Mucosa of rectum (tissue), 2 donors: ENCODE results near the gene ABHD17C.

Source experiments
- H3K27ac ChIP-seq, 2 donors: one replicate each; pipeline ENCODE4 v1.7.0; 2013; ENCODE audit warnings: inconsistent platforms in 2 of 2, low read depth in 2 of 2, low read length in 2 of 2
- H3K27me3 ChIP-seq, 2 donors: one replicate each; pipeline ENCODE4 v1.7.0; 2013; ENCODE audit warnings: low read length in 2 of 2; ENCODE audit not compliant: control insufficient read depth in 2 of 2, insufficient read depth in 2 of 2
- H3K36me3 ChIP-seq, 2 donors: one replicate each; pipeline ENCODE4 v1.7.0; 2013; ENCODE audit warnings: low read length in 2 of 2; ENCODE audit not compliant: control insufficient read depth in 2 of 2, insufficient read depth in 2 of 2
- H3K4me1 ChIP-seq, 2 donors: one replicate each; pipeline ENCODE4 v1.7.0; 2013; ENCODE audit warnings: low read length in 2 of 2, mild to moderate bottlenecking in 1 of 2; ENCODE audit not compliant: control insufficient read depth in 2 of 2, insufficient read depth in 2 of 2
- H3K4me3 ChIP-seq, 2 donors: one replicate each; pipeline ENCODE4 v1.7.0; 2013; ENCODE audit warnings: low read length in 2 of 2
- H3K9ac ChIP-seq, 2 donors: one replicate each; pipeline ENCODE4 v1.7.0; 2013; ENCODE audit warnings: low read length in 2 of 2, low read depth in 1 of 2, mild to moderate bottlenecking in 1 of 2
- H3K9me3 ChIP-seq, 2 donors: one replicate each; pipeline ENCODE4 v1.7.0; 2013; ENCODE audit warnings: low read length in 2 of 2; ENCODE audit not compliant: control insufficient read depth in 2 of 2
- donor health status: healthy.
- donor health status: Normal muscosa, but diverticular disease.

Gene ABHD17C

DNA sequence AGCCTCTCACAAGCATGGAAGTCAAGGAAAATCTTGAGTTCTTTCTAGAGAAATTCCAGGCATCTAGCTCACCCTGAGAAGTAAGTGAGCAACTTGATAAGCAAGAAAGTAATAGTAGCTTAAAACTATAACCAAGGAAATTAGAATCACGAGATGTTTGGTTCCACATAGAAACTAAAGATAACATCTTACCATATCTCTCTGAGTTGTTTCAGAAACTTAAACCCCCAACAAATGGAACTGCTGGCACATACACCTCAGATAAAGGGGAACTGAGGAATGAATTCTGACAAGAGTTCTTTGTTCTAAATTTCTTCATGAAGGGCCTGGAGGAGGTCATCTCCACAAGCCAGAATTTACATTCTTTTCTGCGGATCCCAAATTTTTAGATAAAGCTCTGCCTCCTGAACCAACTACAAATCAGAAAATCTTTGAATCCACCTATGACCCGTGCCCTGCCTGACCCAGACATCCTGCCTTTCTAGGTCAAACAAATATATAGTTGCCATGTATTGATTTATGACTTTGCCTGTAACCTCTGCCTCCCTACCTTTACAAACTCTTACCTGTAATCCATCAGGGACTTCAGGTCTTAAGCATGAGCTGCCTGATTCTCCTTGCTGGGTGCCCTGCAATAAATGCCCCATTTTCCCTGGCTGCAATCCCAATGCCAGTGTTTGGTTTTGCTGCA is 26.4 kb upstream of the ABHD17C start:
- Histone ChIP-seq H3K4me3 (no peak overlapping the region), H3K9ac (no peak overlapping the region), H3K27me3 (no peaks in the 10 kb centered on the region), H3K36me3 (no peaks in the 10 kb centered on the region), H3K9me3 (no peaks in the 10 kb centered on the region), H3K27ac (no peak overlapping the region), H3K4me1 (no peaks in the 10 kb centered on the region)

DNA sequence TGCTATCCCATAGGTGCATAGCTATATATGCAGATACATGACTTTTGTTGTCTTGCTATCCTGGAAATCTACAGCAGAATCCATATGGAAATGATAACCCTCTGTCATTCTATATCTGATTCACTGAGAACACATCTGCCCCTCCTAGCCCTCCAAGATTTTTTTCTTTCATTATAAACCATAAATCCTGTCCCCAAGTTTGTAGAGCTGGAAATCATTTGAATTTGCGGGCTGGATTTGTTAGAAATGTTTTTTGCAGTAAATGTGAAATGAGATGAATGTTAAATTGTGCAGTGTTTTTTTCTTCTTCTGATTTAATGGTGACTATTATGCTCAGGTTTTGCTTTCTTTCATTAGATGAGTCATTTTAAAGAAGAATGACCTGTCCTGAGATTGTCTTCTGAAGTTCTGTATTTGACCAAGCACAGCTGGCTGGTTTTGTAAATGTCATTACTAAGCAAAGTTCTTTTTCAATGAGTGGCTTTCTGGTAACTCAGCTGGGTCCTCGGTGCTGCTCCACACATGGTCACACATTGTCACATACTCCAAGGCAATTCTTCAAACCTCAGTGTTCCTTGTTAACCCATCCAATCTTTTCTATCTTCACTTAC is 25.3 kb upstream of the ABHD17C start:
- Histone ChIP-seq H3K27ac (no peak overlapping the region), H3K4me3 (no peak overlapping the region), H3K27me3 (no peaks in the 10 kb centered on the region), H3K4me1 (no peaks in the 10 kb centered on the region), H3K9ac (no peak overlapping the region), H3K9me3 (no peaks in the 10 kb centered on the region), H3K36me3 (no peaks in the 10 kb centered on the region)

DNA sequence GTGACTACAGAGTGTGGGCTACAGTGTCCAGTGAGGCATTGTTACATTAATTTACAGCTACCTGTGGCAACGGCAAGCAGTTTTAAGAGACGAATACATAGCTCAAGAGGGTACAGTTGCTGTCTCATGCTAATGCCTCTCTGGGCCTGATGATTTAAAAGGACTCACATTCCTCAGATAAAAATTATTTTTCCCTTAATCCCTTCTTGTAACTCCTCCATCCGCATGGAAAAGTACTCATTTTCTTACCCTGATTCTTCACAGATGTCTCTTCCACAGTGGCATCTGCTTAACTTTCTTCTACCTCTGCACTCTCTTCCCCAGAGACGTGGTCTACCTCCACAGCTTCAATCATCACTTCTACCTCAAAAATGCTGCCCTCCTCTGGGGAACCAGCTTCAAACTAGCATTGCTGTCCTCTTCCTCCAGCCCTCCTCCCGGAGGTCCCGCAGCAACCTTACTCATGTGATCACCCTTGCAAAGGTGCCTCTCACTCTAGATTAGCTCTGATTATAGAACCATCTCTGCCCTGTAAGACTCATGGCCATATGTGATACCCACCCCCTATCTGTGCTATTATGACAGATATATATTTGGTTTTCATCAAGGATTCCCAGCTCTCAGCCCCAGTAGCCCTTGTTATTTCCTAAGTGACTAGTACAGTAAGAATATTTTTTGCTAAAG is 21.4 kb upstream of the ABHD17C start:
- peaks cover 0 to 5% of the 10 kb centered on the region in 2 donors for H3K4me1 ChIP-seq
- no peak overlapping the region for H3K27ac ChIP-seq
- H3K36me3 ChIP-seq: no peaks in the 10 kb centered on the region
- H3K9ac ChIP-seq: no peak overlapping the region
- H3K9me3 ChIP-seq: no peaks in the 10 kb centered on the region
- no peaks in the 10 kb centered on the region for H3K27me3 ChIP-seq
- H3K4me3 ChIP-seq: no peak overlapping the region

GRCh38 chr15:80674245-80674614 is 20.9 kb upstream of the ABHD17C start:
- H3K27me3 ChIP-seq: no peaks in the 10 kb centered on the region
- H3K4me1 ChIP-seq: peaks cover 1 to 9% of the 10 kb centered on the region in 2 donors
- H3K4me3 ChIP-seq: no peak overlapping the region
- H3K9ac ChIP-seq: no peak overlapping the region
- H3K9me3 ChIP-seq: no peaks in the 10 kb centered on the region
- no peak overlapping the region for H3K27ac ChIP-seq
- no peaks in the 10 kb centered on the region for H3K36me3 ChIP-seq

DNA sequence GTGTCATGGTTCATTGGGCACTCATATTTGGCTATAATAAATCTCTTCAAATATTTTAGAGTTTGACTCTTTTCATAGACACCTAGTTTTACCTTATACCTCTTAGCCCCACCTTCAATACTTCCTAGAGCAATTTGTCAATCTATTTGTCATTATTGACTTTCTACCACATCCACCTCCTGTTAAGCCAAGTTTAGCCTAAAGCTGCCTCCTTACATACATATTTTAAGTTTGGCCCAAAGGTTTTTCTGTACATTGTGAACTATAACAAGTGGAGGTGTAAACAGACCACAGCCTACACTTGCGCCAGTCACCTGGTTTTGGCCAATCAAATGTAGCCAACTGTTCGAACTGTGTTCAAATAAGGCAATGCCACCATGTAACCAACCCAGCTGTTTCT is 18.1 kb upstream of the ABHD17C start:
- Histone ChIP-seq H3K36me3 (no peaks in the 10 kb centered on the region), H3K9me3 (no peaks in the 10 kb centered on the region), H3K9ac (no peak overlapping the region), H3K27me3 (no peaks in the 10 kb centered on the region), H3K27ac (no peak overlapping the region), H3K4me3 (no peak overlapping the region), H3K4me1 (peaks cover 14 to 36% of the 10 kb centered on the region in 2 donors)

GRCh38 chr15:80679167-80679803 is 15.8 kb upstream of the ABHD17C start:
- H3K4me3 ChIP-seq: peak overlapping the region in 1 of 2 donors; percentile 45
- H3K36me3 ChIP-seq: no peaks in the 10 kb centered on the region
- H3K27ac ChIP-seq: peak overlapping the region; percentile 82 to 95
- H3K9ac ChIP-seq: peak overlapping the region; percentile 43 to 55
- H3K4me1 ChIP-seq: peaks cover 21 to 55% of the 10 kb centered on the region in 2 donors
- no peaks in the 10 kb centered on the region for H3K27me3 ChIP-seq
- no peaks in the 10 kb centered on the region for H3K9me3 ChIP-seq

- Histone ChIP-seq H3K9me3 (no peaks in the 10 kb centered on the region), H3K27ac (peak overlapping the region; percentile 82 to 95), H3K9ac (peak overlapping the region; percentile 43 to 55), H3K4me1 (peaks cover 21 to 60% of the 10 kb centered on the region in 2 donors), H3K4me3 (peak overlapping the region in 1 of 2 donors; percentile 45), H3K27me3 (no peaks in the 10 kb centered on the region), H3K36me3 (no peaks in the 10 kb centered on the region)
Observed at GRCh38 chr15:80679804-80680175, 15.3 kb upstream of the ABHD17C start.

DNA sequence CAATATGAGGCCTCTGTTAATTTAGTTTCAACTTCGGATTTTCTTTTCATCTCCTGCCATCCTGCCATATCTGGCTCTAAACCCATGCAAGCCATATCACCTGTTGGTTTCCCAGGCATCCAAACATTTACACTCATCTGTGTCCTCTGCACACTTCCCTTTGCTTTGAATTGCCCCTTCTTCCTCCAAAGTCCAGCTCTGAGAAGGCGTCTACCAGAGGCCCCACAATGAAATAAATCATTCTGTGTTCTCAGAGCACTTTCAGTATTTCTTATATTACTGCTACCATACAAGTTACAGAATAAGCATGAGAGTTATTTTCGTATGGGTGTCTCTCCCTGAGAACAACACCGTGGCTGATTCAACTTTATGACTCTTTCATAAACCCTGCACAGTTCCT is 12.9 kb upstream of the ABHD17C start:
- no peaks in the 10 kb centered on the region for H3K27me3 ChIP-seq
- no peaks in the 10 kb centered on the region for H3K36me3 ChIP-seq
- H3K27ac ChIP-seq: peak overlapping the region; percentile 82 to 95
- peaks cover 21 to 70% of the 10 kb centered on the region in 2 donors for H3K4me1 ChIP-seq
- no peaks in the 10 kb centered on the region for H3K9me3 ChIP-seq
- peak overlapping the region; percentile 30 to 42 for H3K4me3 ChIP-seq
- H3K9ac ChIP-seq: peak overlapping the region in 1 of 2 donors; percentile 56

DNA sequence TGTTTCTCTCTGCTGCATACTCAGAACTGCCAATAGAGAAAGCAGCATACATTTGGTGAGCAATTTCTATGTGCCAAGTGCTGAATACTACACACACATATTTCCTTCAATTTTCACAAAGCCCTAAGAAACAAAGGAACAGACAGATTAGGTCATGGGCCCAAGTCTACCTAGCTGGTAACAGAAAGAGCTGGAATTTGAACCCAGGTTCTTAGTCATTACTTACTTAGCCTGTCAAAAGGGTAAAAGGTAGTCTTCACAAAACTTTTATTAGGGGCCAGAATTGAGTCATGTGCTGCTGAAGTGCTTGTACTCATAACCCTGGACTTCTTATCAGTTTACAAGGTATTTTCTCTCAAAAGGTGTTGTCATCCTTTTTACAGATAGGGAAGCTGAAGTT is 10.4 kb upstream of the ABHD17C start:
- Histone ChIP-seq H3K4me1 (peaks cover 15 to 56% of the 10 kb centered on the region in 2 donors), H3K36me3 (no peaks in the 10 kb centered on the region), H3K27ac (peak overlapping the region; percentile 71 to 90), H3K9me3 (no peaks in the 10 kb centered on the region), H3K9ac (peak overlapping the region in 1 of 2 donors; percentile 49), H3K27me3 (no peaks in the 10 kb centered on the region), H3K4me3 (peak overlapping the region in 1 of 2 donors; percentile 29)

DNA sequence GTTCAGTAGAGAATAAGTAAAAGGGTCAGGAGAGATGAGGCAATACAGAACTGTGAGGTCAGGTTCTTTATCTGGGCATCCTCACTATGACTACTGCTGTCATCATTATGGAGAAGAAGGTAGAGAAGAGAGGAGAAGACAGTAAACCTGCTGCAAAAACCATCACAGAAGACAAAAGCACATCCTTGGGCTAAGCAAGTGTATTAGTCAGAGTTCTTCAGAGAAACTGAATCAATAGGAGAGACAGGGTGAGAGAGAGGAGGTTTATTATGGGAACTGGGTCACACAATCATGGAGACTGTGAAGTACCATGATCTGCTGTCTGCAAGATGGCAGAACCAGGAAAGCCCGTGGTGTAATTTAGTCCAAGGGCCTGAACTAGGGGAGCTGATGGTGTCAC is 9.5 kb upstream of the ABHD17C start:
- H3K27me3 ChIP-seq: no peaks in the 10 kb centered on the region
- no peak overlapping the region for H3K9ac ChIP-seq
- H3K4me1 ChIP-seq: peaks cover 13 to 48% of the 10 kb centered on the region in 2 donors
- no peaks in the 10 kb centered on the region for H3K36me3 ChIP-seq
- peak overlapping the region; percentile 71 to 90 for H3K27ac ChIP-seq
- no peaks in the 10 kb centered on the region for H3K9me3 ChIP-seq
- no peak overlapping the region for H3K4me3 ChIP-seq
